Fibroblast of mammary gland (primary cell): ENCODE results near the gene C1orf185.
A peak's percentile ranks its signal among the peaks of the same experiment; 100 is the strongest.
"Not testable (repeated sequence)": the region's sequence is repeated elsewhere in the genome, so short reads cannot be mapped to it uniquely, and the experiment has no call there.

ENCODE experiments used
- DNase-seq: peaks from one replicate; pipeline ENCODE4 v3.0.0-alpha.2; 2010; ENCODE audit warnings: low read depth
- H3K4me3 ChIP-seq: 2 replicates; pipeline ENCODE4 v1.5.1; 2011; ENCODE audit warnings: low read depth, mild to moderate bottlenecking, low read length, moderate library complexity; ENCODE audit not compliant: control insufficient read depth
- TF ChIP-seq, protein P1 (sequence below): conservative IDR thresholded peaks from 2 replicates; pipeline ENCODE4 v1.5.1; 2011; ENCODE audit warnings: low read depth, low read length, inconsistent platforms; ENCODE audit not compliant: control insufficient read depth, insufficient read depth

Gene C1orf185

DNA sequence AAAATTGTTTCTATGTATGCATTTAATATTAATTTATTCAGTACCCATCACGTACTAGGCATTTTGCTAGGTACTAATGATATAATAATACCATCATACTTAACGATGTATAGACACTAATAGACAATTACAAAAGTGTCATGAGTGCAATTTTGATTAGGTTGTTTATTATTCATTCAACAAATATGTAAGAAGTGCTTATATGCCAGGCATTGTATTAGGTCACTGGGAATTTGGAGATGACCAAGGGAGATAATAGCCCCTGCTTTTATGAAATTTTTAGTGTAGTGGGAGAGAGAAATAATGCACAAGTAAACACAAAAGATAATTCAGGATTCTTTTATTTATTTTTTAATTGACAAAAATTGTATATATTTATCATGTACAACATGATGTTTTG, 18.6 kb downstream of the C1orf185 start:
- DNase-seq, result no peak
- TF ChIP-seq, protein P1, sequence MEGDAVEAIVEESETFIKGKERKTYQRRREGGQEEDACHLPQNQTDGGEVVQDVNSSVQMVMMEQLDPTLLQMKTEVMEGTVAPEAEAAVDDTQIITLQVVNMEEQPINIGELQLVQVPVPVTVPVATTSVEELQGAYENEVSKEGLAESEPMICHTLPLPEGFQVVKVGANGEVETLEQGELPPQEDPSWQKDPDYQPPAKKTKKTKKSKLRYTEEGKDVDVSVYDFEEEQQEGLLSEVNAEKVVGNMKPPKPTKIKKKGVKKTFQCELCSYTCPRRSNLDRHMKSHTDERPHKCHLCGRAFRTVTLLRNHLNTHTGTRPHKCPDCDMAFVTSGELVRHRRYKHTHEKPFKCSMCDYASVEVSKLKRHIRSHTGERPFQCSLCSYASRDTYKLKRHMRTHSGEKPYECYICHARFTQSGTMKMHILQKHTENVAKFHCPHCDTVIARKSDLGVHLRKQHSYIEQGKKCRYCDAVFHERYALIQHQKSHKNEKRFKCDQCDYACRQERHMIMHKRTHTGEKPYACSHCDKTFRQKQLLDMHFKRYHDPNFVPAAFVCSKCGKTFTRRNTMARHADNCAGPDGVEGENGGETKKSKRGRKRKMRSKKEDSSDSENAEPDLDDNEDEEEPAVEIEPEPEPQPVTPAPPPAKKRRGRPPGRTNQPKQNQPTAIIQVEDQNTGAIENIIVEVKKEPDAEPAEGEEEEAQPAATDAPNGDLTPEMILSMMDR, result no peak
- H3K4me3 ChIP-seq, result no peak overlapping the region

DNA sequence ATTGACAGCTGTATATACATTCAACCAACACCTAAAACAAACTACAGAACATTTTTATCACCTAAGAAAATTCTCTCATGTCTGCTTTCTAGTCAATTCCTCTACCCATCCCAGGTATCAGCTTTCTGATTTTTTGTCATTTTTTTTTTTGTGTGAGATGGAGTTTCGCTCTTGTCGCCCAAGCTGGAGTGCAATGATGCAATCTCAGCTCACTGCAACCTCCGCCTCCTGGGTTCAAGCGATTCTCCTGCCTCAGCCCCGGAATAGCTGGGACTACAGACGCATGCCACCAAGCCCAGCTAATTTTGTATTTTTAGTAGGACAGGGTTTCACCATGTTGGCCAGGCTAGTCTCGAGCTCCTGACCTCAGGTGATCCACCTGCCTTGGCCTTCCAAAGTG, 25.1 kb downstream of the C1orf185 start:
- not testable (repeated sequence) for DNase-seq, H3K4me3 ChIP-seq

DNA sequence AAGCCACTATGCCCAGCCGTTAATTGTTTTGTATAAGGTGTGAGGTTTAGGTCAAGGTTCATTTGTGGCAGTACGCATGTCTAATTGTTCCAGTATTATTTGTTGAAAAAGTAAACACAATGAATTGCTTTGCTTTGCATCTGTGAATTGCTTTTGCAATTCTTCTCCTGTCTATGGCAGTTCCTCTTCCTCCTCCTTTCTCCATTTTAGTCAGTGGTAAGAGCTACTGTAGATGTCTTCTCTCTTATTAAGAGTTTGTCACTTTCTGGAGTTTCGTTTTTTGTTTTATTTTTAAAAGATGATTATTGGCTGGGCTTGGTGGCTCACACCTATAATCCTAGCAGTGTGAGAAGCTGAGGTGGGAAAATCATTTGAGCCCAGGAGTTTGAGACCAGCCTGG, 29.2 kb downstream of the C1orf185 start:
- H3K4me3 ChIP-seq, result no peak overlapping the region
- TF ChIP-seq, protein P1, result no peak
- no peak for DNase-seq

DNA sequence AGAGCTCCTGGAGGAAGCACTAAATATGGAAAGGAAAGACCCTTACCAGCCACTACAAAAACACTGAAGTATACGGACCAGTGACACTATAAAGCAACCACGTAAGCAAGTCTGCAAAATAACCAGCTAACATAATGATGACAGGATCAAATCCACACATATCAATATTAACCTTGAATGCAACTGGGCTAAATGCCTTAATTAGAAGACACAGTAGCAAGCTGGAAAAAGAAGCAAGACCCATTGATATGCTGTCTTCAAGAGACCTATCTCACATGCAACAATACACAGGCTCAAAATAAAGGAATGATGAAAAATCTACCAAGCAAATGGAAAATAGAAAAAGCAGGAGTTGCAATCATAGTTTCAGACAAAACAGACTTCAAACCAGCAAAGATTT, 31.0 kb downstream of the C1orf185 start:
- no peak for DNase-seq
- TF ChIP-seq, protein P1, result no peak
- H3K4me3 ChIP-seq, result no peak overlapping the region

DNA sequence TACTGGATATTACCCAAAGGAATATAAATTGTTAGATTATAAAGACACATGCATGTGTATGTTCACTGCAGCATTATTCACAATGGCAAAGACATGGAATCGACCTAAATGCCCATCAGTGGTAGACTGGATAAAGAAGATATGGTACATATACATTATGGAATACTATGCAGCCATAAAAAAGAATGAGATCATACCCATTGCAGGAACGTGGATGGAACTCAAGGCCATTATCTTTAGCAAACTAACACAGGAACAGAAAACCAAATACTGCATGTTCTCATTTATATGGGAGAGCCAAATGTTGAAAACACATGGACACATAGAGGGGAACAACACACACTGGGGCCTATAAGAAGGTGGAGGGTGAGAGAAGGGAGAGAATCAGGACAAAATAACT, 35.7 kb downstream of the C1orf185 start:
- not testable (repeated sequence) for H3K4me3 ChIP-seq, DNase-seq

DNA sequence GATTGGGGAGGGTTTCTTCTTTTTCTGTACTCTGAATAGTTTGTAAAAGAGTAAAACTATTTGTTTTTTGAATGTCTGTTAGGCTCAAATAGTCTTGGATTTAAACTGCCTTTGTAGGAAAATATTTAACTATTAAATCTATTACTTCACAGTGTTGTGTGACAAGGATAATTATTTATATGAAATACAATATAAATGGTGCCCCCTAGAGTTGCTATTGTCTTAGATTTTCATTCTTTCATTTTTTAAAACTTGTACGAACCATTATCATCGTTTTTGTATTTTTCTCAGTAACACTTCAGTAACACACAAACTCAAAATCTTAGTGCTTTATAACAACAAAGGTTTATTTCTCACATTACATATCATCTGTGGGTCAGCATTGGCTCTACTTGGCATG, 37.4 kb downstream of the C1orf185 start:
- H3K4me3 ChIP-seq, result no peak overlapping the region
- TF ChIP-seq, protein P1, result peak; percentile 21
- DNase-seq, result peak; percentile 2

DNA sequence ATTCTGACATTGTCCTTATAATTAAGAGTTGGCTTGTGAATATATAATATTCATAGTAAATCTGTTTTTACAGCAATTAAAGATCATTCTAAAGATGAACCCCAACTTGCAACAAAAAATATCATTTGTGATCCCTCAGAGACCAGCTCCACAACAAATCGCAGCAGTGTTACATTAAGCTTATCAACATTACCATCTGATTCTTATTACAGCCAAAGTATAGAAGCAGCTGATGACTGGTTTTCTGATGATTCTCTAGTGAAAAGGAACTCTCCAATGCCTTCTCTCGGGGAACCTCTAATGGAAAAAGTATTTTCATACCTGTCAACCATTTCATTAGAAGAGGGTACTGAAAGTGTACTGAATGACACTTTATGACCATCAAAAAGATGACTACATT, 45.4 kb downstream of the C1orf185 start:
- H3K4me3 ChIP-seq, result no peak overlapping the region
- DNase-seq, result no peak
- TF ChIP-seq, protein P1, result no peak

DNA sequence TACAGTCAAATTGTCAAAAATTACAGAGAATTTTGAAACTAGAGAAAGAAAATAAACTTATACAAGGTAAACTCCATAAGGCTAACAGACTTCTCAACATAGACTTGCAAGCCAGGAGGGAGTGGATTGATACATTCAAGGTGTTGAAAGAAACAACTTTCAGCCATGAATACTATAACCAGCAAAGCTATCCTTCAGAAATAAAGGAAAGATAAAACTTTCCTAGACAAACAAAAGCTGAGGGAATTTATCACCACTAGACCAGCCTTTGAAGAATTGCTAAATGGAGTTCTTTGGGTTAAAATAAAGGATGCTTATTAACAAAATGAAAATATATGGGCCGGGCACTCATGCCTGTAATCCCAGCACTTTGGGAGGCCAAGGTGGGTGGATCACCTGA, 52.7 kb downstream of the C1orf185 start:
- H3K4me3 ChIP-seq, result no peak overlapping the region
- no peak for DNase-seq
- TF ChIP-seq, protein P1, result no peak
